Thoracic aorta (tissue), 2 donors: ENCODE results near the gene ACTR1A. TPM values are rescaled to one million over a fixed set of nuclear protein-coding genes. Genes with fewer than 3 reads are reported as not detected.
"Not testable (repeated sequence)": the region's sequence is repeated elsewhere in the genome, so short reads cannot be mapped to it uniquely, and the experiment has no call there.

Source experiments
- ATAC-seq: fragments of 150-250 bp; one replicate; pipeline ENCODE4 v1.8.0; 2017; ENCODE audit warnings: low read depth; ENCODE audit not compliant: insufficient number of reproducible peaks, low FRiP score
- DNase-seq: peaks from one replicate; pipeline ENCODE4 v3.0.0-alpha.2; 2020; ENCODE audit warnings: low spot score
- H3K27ac ChIP-seq, 2 donors: fragments of 200-600 bp; sonication (generic); 1 replicate in 1 of 2; 2 replicates in 1 of 2; pipeline ENCODE4 v1.5.1; 2016; ENCODE audit warnings: mild to moderate bottlenecking in 2 of 2, moderate library complexity in 2 of 2
- H3K27me3 ChIP-seq: fragments of 200-600 bp; sonication (generic); replicated peaks from 2 replicates; pipeline ENCODE4 v1.6.0; 2016; ENCODE audit warnings: mild to moderate bottlenecking; ENCODE audit not compliant: insufficient read depth
- H3K36me3 ChIP-seq: fragments of 200-600 bp; sonication (generic); one replicate; pipeline ENCODE4 v1.5.1; 2016
- H3K4me1 ChIP-seq, 2 donors: fragments of 200-600 bp; sonication (generic); 1 replicate in 1 of 2; 2 replicates in 1 of 2; pipeline versions ENCODE4 v1.5.1 to v1.6.0; 2016; ENCODE audit warnings: low read depth in 2 of 2, mild to moderate bottlenecking in 1 of 2; ENCODE audit not compliant: control insufficient read depth in 1 of 2
- H3K4me3 ChIP-seq: fragments of 200-600 bp; sonication (generic); 2 replicates; pipeline ENCODE4 v1.5.1; 2016; ENCODE audit warnings: mild to moderate bottlenecking
- H3K9me3 ChIP-seq: fragments of 200-600 bp; sonication (generic); 2 replicates; pipeline ENCODE4 v1.5.1; 2016
- CTCF ChIP-seq: fragments of 200-600 bp; sonication (generic); IDR thresholded peaks from one replicate; pipeline ENCODE4 v1.5.1; 2019; ENCODE audit warnings: antibody characterized with exemption
- total RNA-seq, 2 donors: library from RNA; depleted of rRNA; stranded (reverse); fragments of >200 nt; gene quantifications; one replicate each; pipeline versions ENCODE4 v1.1.0 to v1.2.3, GENCODE V29; 2016

ACTR1A gene
- total RNA-seq, 2 donors from 2014 or later: 98.0 to 116 TPM

- no peak for ATAC-seq
- H3K27ac ChIP-seq: no peak overlapping the region
These were observed 43.9 kb downstream of the ACTR1A start for GRCh38 chr10:102458656-102459055.

GRCh38 chr10:102457591-102458150, 44.8 kb downstream of the ACTR1A start:
- H3K4me1 ChIP-seq: peaks cover 4 to 14% of the 10 kb centered on the region in 2 donors
- H3K27me3 ChIP-seq: no peaks in the 10 kb centered on the region
- H3K4me3 ChIP-seq: no peak overlapping the region
- H3K9me3 ChIP-seq: no peaks in the 10 kb centered on the region
- H3K27ac ChIP-seq: no peak overlapping the region
- ATAC-seq (no peak), DNase-seq (no peak)
- no peak for TF ChIP-seq CTCF
- H3K36me3 ChIP-seq: no peaks in the 10 kb centered on the region

More at GRCh38 chr10:102458656-102459055, 43.9 kb downstream of the ACTR1A start:
- Histone ChIP-seq H3K4me3 (no peak overlapping the region), H3K36me3 (no peaks in the 10 kb centered on the region), H3K4me1 (peaks cover 4 to 14% of the 10 kb centered on the region in 2 donors), H3K27me3 (no peaks in the 10 kb centered on the region), H3K9me3 (no peaks in the 10 kb centered on the region)
- no peak for DNase-seq
- TF ChIP-seq CTCF: no peak

GRCh38 chr10:102455893-102456471, 46.5 kb downstream of the ACTR1A start:
- H3K27ac ChIP-seq: no peak overlapping the region
- no peak for ATAC-seq
- DNase-seq: no peak
- TF ChIP-seq CTCF: no peak
- H3K9me3 ChIP-seq: no peaks in the 10 kb centered on the region
- peaks cover 3 to 10% of the 10 kb centered on the region in 2 donors for H3K4me1 ChIP-seq
- H3K4me3 ChIP-seq: no peak overlapping the region
- H3K27me3 ChIP-seq: no peaks in the 10 kb centered on the region
- no peaks in the 10 kb centered on the region for H3K36me3 ChIP-seq

DNA sequence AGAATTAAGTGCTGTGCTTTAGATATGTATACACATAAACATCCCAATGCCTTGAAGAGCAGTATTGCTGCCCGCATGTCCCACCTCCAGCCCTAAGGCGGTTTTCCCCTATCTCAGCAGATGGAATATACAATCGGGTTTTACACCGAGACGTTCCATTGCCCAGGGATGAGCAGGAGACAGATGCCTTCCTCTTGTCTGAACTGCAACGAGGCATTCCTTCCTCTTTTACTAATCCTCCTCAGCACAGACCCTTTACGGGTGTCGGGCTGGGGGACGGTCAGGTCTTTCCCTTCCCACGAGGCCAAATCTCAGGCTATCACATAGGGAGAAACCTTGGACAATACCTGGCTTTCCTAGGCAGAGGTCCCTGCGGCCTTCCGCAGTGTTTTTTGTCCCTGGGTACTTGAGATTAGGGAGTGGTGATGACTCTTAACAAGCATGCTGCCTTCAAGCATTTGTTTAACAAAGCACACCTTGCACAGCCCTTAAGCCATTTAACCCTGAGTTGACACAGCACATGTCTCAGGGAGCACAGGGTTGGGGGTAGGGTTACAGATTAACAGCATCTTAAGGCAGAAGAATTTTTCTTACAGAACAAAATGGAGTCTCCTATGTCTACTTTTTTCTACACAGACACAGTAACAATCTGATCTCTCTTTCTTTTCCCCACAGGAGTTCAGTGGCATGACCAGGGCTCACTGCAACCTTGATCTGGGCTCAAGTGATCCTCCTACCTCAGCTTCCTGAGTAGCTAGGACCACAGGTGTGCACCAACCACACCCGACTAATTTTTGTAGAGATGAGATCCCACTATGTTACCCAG, 47.6 kb downstream of the ACTR1A start:
- not testable (repeated sequence) for ATAC-seq

GRCh38 chr10:102453502-102453901, 49.0 kb downstream of the ACTR1A start:
- Histone ChIP-seq H3K9me3 (no peaks in the 10 kb centered on the region), H3K36me3 (no peaks in the 10 kb centered on the region), H3K4me1 (peaks cover 0 to 18% of the 10 kb centered on the region in 2 donors), H3K27me3 (no peaks in the 10 kb centered on the region), H3K27ac (peak overlapping the region in 1 of 2 donors; percentile 45), H3K4me3 (no peak overlapping the region)
- ATAC-seq (no peak), DNase-seq (no peak)
- TF ChIP-seq CTCF: no peak

More for the DNA sequence above, 47.6 kb downstream of the ACTR1A start:
- H3K9me3 ChIP-seq, H3K27me3 ChIP-seq, H3K36me3 ChIP-seq, H3K27ac ChIP-seq, H3K4me3 ChIP-seq, DNase-seq: not testable (repeated sequence)
- H3K4me1 ChIP-seq: peaks cover 0 to 11% of the 10 kb centered on the region in 2 donors
